IPS DF 4.7 (cell line): ENCODE data around the gene RANBP9.

Experiments
- DNase-seq: peaks from one replicate; pipeline ENCODE4 v3.0.0-alpha.2; 2013; ENCODE audit warnings: low spot score; ENCODE audit errors: extremely low read depth

RANBP9 gene

DNA sequence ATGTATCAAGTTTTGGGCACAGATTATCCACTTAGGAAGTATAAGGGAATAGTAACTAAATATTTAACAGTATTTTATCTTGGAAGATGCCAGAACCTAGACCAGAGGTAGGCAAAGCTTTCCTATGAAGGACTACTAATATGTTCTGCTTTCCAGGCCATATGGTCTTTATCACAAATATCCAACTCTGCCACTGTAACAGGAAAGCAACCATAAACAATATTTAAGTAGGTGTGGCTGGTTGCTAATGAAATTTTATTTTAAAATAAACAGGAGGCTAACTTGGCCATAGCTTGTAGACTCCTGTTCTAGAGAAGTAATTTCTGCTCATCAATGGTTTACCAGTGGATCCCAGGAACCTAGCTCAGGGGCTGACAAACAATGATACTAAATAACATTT is 57.1 kb downstream of the RANBP9 start:
- no peak for DNase-seq

DNA sequence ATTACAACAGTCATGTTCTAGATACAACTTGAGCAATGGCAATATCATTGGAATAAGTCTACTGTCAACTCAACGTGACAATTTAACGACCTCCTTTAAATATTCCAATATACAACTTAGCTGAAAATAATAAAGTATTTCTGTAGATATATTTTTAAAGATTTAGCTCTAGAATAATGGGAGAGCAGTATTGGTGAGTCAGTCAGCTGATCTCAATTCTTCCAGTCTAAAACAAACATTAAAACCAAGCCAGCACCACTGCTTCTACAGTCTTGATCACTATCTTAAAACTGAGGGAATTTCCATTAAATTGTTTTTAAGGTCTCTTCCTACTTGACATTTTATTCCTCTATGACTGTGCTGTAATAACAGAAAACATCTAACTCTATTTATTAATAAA is 58.3 kb downstream of the RANBP9 start:
- no peak for DNase-seq

GRCh38 chr6:13649393-13649792 is 62.2 kb downstream of the RANBP9 start:
- no peak for DNase-seq

GRCh38 chr6:13648850-13649249 is 62.8 kb downstream of the RANBP9 start:
- DNase-seq = no peak

- no peak for DNase-seq
These were observed 68.5 kb downstream of the RANBP9 start for GRCh38 chr6:13643125-13643524.

GRCh38 chr6:13641315-13641714 is 70.3 kb downstream of the RANBP9 start:
- no peak for DNase-seq

DNA sequence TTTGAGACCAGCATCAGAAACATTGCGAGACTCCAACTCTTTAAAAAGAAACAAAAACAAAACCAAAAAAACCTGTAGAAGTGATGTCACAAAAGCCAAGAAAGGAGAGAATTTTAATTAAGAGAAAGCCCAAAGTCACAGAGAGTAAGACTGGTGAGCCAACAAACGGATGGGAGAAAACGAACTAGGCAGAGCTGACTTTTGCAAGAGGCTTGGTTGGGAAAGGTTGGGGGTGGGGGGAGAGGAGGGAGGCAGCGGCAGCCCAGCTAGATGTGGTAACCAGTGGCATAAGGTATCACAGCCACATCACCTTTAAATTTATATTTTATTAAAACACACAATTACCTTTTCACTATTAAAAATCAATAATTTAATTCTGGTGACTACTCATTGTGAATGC is 73.0 kb downstream of the RANBP9 start:
- no peak for DNase-seq

DNA sequence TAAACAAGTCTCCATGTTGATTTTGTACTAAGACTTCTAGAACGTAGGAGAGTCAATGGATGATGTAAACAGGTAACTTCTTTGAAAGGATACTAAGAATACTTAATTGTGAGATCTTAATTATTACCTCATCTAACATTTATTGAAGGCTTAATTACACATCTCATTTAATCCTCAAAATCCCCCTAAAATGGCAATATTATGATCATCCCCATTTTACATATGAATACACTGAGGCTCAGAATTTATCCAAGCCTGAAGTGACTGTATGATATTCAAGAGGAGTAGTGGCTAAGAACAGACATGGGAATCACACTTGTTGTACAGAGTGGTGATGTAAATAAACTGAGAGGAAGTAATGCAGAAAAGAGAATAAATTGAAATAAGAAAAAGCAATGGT is 73.6 kb downstream of the RANBP9 start:
- DNase-seq = no peak

DNA sequence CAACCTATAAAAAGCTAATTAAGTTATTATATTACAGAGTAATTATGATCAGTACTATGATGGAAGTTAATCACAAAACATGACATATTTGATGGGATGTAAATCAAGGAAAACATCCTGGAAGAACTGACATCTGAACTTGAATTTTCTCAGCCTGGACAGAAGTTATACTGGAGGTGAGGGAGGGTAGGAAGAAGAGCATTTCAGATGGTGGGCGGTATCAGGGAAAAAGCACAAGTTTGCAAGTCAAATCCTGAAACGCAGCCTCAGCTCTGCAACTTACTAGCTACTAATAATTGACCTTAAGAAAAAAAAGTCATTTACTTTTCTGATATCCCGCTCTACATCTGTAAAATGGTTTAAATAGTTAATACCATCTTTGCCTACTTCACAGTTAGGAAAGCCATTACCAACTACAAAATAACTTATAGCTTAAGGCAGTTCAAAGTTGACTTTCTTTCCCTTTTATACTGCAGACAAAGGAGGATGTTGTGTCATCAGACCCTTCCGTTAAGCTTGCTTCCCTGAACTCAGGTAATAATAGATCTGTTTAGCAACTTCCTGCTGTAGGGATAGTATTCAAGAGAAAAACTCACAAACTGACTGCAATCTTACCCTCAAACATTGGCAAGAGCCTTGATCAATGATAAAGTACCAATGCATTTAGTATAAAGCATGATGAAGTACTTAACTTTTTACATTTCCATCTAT is 75.5 kb downstream of the RANBP9 start:
- no peak for DNase-seq

DNA sequence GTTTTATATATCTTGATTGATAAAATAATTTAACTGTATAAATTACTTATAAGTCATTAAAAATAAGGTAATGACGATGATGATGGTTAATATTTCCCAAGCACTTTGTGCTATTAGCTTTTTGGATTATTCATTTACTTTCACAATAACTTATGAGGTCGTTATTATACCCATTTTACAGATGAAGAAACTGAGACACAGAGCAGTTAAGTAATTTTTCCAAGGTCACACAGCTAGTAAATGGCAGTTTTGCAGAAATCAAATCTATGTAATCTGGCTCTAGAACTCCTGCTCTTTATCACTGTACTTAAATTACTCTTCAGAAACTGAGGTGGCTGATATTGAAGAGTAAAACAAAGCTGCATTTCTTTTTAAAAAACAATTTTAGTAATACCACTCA is 78.3 kb downstream of the RANBP9 start:
- no peak for DNase-seq

GRCh38 chr6:13630499-13630898 is 81.1 kb downstream of the RANBP9 start:
- DNase-seq = no peak

DNA sequence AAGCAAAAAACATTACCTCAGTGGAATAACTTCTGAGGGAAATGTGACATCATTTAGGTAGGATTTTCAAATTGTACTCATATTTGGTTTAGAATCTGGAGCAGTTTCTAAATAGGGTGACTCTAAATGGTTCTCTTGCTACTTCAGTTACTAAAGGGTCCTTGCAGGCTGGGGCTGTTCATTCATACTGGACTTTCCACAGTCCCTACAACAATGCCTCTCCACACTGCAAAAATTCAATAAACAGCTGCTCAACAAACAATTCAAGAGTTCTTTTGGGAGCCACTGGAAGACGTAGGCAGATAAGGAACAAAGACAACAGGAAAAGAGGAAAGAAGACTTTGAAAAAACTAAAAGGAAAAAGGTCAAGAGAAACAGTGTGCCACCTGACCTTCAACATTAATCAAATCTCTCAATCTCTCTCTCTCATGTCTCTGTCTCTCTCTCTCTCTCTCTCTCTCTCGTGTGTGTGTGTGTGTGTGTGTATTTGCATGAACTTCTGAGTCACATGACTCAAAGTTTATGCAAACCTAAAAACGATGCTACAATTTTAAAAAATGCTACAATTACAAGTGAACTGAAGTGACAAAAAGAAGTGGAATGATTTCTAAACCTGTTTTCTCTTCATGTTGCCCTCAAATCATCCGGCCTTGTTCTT is 82.0 kb downstream of the RANBP9 start:
- DNase-seq = no peak

DNA sequence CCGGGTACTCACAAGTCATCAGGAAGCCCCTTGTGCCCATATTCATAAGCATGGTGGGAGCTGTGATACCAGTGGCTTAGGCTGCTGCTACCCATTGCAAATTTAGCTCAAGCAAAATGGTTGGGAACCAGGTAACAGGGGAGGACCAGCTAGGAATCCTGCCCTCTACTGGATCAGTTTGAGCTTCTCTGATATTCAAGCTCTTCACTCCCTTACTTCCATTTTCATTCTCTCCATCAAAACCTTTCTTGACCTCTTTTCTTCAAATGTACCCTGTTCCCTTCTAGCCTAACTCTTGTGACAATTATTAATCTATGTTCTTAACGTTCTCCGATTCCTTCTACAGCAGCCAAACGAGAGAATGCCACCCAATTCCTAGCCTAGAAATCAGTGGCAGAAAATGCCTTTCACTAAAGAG is 86.8 kb downstream of the RANBP9 start:
- DNase-seq = peak; percentile 66

DNA sequence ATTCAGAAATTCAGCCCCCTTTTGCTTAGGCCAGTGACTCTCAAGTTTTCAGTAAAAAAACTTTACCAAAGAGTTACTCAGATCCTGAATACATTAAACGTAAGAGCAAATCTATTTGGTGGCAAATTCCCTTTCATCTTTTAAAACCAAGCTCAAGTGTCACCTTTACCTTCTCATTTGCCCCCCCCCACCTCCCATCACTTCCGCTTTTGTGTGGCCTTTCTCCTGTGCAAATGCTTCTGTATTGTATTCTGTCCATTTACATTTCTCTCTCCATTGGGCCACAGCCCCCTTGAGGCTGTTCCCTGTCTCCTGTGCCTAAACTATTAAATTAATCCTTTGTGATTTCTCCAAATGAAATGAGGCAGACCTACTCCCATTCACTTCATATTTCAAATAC is 94.6 kb downstream of the RANBP9 start:
- DNase-seq = no peak

DNA sequence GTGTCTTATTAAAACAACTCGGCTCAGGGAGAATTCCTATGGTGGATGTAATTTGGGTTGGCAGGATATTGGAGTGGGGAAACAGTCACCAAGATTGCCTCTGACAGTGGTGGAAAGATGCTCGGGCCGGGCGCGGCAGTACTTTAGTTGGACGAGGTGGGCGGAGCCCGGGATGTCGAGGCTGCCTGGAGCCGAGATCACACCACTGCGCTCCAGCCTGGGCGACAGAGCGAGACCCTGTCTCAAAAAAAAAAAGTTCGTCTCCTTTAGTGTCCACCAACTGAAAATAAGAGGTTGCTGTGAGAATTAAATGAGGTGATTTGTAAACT is 95.9 kb downstream of the RANBP9 start:
- DNase-seq = no peak

- peak; percentile 85 for DNase-seq
These were observed 96.5 kb downstream of the RANBP9 start, which contains the start of gene NOL7 for GRCh38 chr6:13614926-13615791. Gene NOL7 (plus strand): TSS chr6:13615335. CDS start chr6:13615359, 24 bp downstream.

- DNase-seq = no peak
These were observed 97.3 kb downstream of the RANBP9 start for GRCh38 chr6:13614126-13614925.

- DNase-seq = no peak
These were observed 98.5 kb downstream of the RANBP9 start for GRCh38 chr6:13613029-13613594.

- DNase-seq = no peak
These were observed 99.9 kb downstream of the RANBP9 start for GRCh38 chr6:13611715-13612114.

DNA sequence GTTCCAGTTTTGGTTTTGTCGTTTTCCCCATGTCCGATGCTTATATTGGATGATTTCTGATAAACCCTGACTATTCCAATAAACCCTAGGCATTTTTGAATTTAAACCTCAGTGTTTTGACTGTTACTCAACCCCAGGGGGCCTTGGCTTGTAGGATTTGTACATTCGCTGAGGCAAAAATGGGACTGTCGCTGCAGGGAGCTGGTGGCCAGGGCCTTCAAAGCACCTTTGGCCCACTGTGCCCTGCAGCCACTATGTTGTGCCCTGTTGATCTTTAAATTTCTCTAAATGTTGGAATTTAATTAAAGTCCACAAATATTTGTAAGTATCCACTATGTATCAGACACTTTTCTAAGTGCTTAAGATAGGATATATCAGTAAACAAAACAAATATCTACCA is 106.0 kb downstream of the RANBP9 start:
- no peak for DNase-seq
